ENCODE results near the gene WIZ.

- TF ChIP-seq TAF1 (IDR thresholded peaks at IDR 0.05; ENCODE audit: borderline replicate concordance, low read depth, low read length) (no peak), POLR2A (IDR thresholded peaks at IDR 0.05; ENCODE audit: low read depth, low read length) (no peak), POLR2AphosphoS5 (IDR thresholded peaks at IDR 0.05; ENCODE audit: low read depth, low read length) (no peak)
Observed at GRCh38 chr19:15488489-15489226, 38.9 kb upstream of the WIZ start.
